ENCODE measurements around the gene DSCAM.

Gene DSCAM

DNA sequence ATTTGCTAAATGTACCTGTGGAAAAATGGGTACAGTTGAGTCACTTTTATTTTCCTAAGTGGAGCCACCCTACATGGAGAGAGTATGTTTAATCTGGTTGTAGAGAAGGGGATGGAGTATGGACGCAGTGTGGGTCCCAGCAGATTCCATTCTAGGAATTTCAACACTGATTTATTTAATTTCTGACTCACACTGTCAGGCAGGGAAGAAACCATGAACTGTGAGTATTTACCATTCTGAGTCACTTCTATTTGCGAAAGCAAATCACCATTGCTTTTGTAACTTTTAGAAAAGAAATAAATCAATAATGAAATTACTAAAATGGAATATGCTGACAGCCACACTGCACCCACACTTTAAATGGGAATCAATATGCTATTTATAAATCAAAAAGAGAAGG is 339.0 kb downstream of the DSCAM start:
- no peak for ATAC-seq
- H3K9me3 Mint-ChIP-seq: peaks cover 7 to 10% of the 10 kb centered on the region in 2 donors
- no peak overlapping the region for H3K4me3 Mint-ChIP-seq
- no peak for DNase-seq
- H3K4me1 Mint-ChIP-seq: no peaks in the 10 kb centered on the region
- H3K27me3 Mint-ChIP-seq: peaks cover 8% of the 10 kb centered on the region
- H3K27ac Mint-ChIP-seq: no peak overlapping the region

GRCh38 chr21:40505681-40506080 is 341.3 kb downstream of the DSCAM start:
- Mint-ChIP-seq H3K27me3 (peaks cover 8% of the 10 kb centered on the region), H3K4me3 (no peak overlapping the region), H3K4me1 (no peaks in the 10 kb centered on the region), H3K27ac (no peak overlapping the region), H3K9me3 (peaks cover 0 to 8% of the 10 kb centered on the region in 2 donors)
- no peak for ATAC-seq
- DNase-seq: no peak

GRCh38 chr21:40505244-40505643 is 341.7 kb downstream of the DSCAM start:
- DNase-seq (no peak), ATAC-seq (no peak)
- no peak overlapping the region for H3K4me3 Mint-ChIP-seq

DNA sequence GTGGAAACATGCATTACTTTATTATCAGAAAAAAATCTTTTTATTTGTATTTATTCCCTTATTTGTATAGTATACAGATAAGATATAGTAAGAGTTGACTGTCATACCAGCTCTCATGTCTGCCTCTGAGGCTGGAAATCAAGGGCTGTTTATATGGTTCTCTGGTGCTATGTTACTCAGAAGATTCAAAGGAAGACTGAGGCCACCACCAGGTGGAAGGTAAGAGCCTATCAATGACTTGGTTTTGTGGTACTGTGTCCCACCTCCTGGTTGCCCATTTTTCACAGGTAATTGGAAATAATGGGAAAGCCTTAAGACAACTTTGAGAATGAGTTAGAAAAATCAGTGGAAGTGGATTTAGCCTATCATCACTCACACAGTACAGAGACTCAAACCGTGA is 342.1 kb downstream of the DSCAM start:
- H3K4me3 Mint-ChIP-seq: no peak overlapping the region
- no peak for DNase-seq
- ATAC-seq: no peak
- no peaks in the 10 kb centered on the region for H3K4me1 Mint-ChIP-seq
- no peak overlapping the region for H3K27ac Mint-ChIP-seq
- peaks cover 8% of the 10 kb centered on the region for H3K27me3 Mint-ChIP-seq
- H3K9me3 Mint-ChIP-seq: peaks cover 0 to 8% of the 10 kb centered on the region in 2 donors

More at GRCh38 chr21:40505244-40505643, 341.7 kb downstream of the DSCAM start:
- Mint-ChIP-seq H3K27me3 (peaks cover 8% of the 10 kb centered on the region), H3K4me1 (no peaks in the 10 kb centered on the region), H3K27ac (no peak overlapping the region), H3K9me3 (peaks cover 0 to 8% of the 10 kb centered on the region in 2 donors)

- H3K4me3 Mint-ChIP-seq: no peak overlapping the region
- H3K27me3 Mint-ChIP-seq: no peaks in the 10 kb centered on the region
- no peak for DNase-seq
- no peak overlapping the region for H3K27ac Mint-ChIP-seq
- peaks cover 11 to 23% of the 10 kb centered on the region in 2 donors for H3K9me3 Mint-ChIP-seq
- H3K4me1 Mint-ChIP-seq: no peaks in the 10 kb centered on the region
- no peak for ATAC-seq
Measured at GRCh38 chr21:40496116-40496515, 350.8 kb downstream of the DSCAM start.

- DNase-seq (no peak), ATAC-seq (no peak)
- no peaks in the 10 kb centered on the region for H3K4me1 Mint-ChIP-seq
- H3K4me3 Mint-ChIP-seq: no peak overlapping the region
- peaks cover 11 to 24% of the 10 kb centered on the region in 2 donors for H3K9me3 Mint-ChIP-seq
- H3K27me3 Mint-ChIP-seq: no peaks in the 10 kb centered on the region
- no peak overlapping the region for H3K27ac Mint-ChIP-seq
Measured at GRCh38 chr21:40490408-40490807, 356.6 kb downstream of the DSCAM start.

DNA sequence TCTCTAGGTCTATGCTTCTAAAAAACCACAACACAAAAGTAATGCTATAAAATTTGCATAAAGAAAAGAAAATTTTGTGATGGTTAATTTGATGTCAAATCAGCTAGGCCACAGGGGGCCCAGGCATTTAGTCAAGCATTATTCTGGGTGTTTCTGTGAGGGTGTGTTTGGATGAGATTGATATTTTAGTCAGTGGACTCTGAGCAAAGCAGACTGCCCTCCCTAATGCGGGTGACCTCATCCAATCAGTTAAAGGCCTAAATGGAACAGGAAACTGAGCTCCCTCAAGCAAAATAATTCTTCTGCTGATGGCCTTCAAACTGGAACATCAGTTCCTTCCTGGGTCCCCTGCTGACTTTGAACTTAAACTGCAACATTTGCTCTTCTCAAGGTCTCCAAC is 358.0 kb downstream of the DSCAM start:
- ATAC-seq: no peak
- H3K27me3 Mint-ChIP-seq: no peaks in the 10 kb centered on the region

GRCh38 chr21:40481764-40482163 is 365.2 kb downstream of the DSCAM start:
- ATAC-seq (no peak), DNase-seq (no peak)
- no peaks in the 10 kb centered on the region for H3K4me1 Mint-ChIP-seq
- no peaks in the 10 kb centered on the region for H3K27me3 Mint-ChIP-seq
- H3K4me3 Mint-ChIP-seq: no peak overlapping the region
- H3K27ac Mint-ChIP-seq: no peak overlapping the region
- H3K9me3 Mint-ChIP-seq: peaks cover 0 to 3% of the 10 kb centered on the region in 2 donors

More for the DNA sequence above, 358.0 kb downstream of the DSCAM start:
- peaks cover 11 to 22% of the 10 kb centered on the region in 2 donors for H3K9me3 Mint-ChIP-seq
- no peak overlapping the region for H3K27ac Mint-ChIP-seq
- H3K4me3 Mint-ChIP-seq: no peak overlapping the region
- H3K4me1 Mint-ChIP-seq: no peaks in the 10 kb centered on the region
- no peak for DNase-seq

GRCh38 chr21:40474513-40474912 is 372.4 kb downstream of the DSCAM start:
- peaks cover 0 to 3% of the 10 kb centered on the region in 2 donors for H3K9me3 Mint-ChIP-seq
- no peaks in the 10 kb centered on the region for H3K27me3 Mint-ChIP-seq
- DNase-seq: no peak
- H3K4me1 Mint-ChIP-seq: no peaks in the 10 kb centered on the region
- H3K27ac Mint-ChIP-seq: no peak overlapping the region
- ATAC-seq: no peak
- no peak overlapping the region for H3K4me3 Mint-ChIP-seq

GRCh38 chr21:40472013-40472412 is 374.9 kb downstream of the DSCAM start:
- DNase-seq (no peak), ATAC-seq (no peak)
- Mint-ChIP-seq H3K4me1 (no peaks in the 10 kb centered on the region), H3K27ac (no peak overlapping the region), H3K9me3 (no peaks in the 10 kb centered on the region), H3K27me3 (no peaks in the 10 kb centered on the region), H3K4me3 (no peak overlapping the region)

GRCh38 chr21:40471103-40471502 is 375.9 kb downstream of the DSCAM start:
- ATAC-seq (no peak), DNase-seq (no peak)
- Mint-ChIP-seq H3K27me3 (no peaks in the 10 kb centered on the region), H3K27ac (no peak overlapping the region), H3K4me1 (no peaks in the 10 kb centered on the region), H3K9me3 (no peaks in the 10 kb centered on the region), H3K4me3 (no peak overlapping the region)

GRCh38 chr21:40466893-40467483 is 380.0 kb downstream of the DSCAM start:
- Mint-ChIP-seq H3K27ac (no peak overlapping the region), H3K4me3 (no peak overlapping the region), H3K27me3 (peaks cover 8% of the 10 kb centered on the region), H3K9me3 (no peaks in the 10 kb centered on the region), H3K4me1 (no peaks in the 10 kb centered on the region)
- ATAC-seq: no peak
- no peak for DNase-seq

- Mint-ChIP-seq H3K9me3 (no peaks in the 10 kb centered on the region), H3K27ac (no peak overlapping the region), H3K4me1 (no peaks in the 10 kb centered on the region), H3K4me3 (no peak overlapping the region), H3K27me3 (peaks cover 8% of the 10 kb centered on the region)
- DNase-seq (no peak), ATAC-seq (no peak)
Measured at GRCh38 chr21:40465382-40465781, 381.6 kb downstream of the DSCAM start.

DNA sequence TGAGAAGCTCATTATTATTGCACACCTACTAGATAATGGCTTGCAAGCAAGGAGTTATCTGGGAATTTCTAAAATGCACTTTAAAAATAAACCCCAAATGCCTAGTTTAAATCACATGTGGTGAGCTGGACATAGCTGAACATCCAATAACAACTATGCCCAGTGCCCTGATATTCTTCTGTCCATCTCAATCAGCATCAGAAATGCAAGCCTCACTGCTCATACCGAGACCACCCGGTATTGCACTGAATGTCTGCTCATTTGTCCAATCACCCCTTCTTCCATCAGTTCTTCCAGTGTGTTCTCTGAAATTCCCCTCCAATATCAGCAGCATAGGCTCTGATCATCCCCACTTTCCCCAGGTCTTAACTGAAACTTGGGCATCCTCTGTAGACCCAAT is 383.8 kb downstream of the DSCAM start:
- Mint-ChIP-seq H3K27ac (no peak overlapping the region), H3K27me3 (peaks cover 8% of the 10 kb centered on the region), H3K4me3 (no peak overlapping the region), H3K9me3 (no peaks in the 10 kb centered on the region), H3K4me1 (no peaks in the 10 kb centered on the region)
- ATAC-seq (no peak), DNase-seq (no peak)

DNA sequence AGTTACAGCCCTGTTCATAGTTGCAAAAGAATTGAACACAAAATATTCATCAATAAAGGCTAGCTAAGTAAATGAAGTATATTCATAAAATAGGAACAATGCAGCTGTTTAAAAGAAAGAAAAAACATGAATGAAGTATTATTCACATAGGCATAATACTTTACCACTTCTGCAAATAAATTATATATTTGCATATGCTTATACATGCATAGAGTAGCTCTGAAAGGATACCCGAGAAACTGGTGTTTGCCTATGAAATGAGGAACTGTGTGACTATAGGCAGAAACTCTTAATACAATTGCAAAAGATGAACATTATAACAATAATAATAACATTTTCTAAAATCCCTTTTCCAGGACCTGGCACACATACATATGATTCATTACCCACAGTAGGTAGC is 385.9 kb downstream of the DSCAM start:
- no peak overlapping the region for H3K27ac Mint-ChIP-seq

DNA sequence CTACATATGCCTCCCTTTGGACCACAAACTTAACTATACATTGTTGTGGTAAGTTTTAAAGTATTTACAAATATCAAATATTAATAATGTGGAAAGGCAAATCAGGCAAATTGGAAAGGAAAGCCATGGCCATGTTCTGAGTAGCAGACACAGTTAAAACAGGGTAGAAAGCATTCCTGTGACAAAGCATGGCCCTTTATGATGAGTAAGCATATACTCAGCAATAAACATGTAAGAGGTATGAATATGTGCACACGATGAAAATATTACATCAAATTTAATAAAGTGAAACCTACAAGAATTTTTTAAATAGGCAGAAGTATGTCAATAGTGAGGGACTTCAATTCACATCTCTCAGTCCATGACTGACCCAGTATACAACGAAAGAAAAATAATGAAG is 389.2 kb downstream of the DSCAM start:
- Mint-ChIP-seq H3K27ac (no peak overlapping the region), H3K9me3 (peaks cover 0 to 9% of the 10 kb centered on the region in 2 donors)

More for the DNA sequence above, 385.9 kb downstream of the DSCAM start:
- Mint-ChIP-seq H3K9me3 (no peaks in the 10 kb centered on the region), H3K4me1 (no peaks in the 10 kb centered on the region), H3K4me3 (no peak overlapping the region), H3K27me3 (peaks cover 8% of the 10 kb centered on the region)
- ATAC-seq (no peak), DNase-seq (no peak)

GRCh38 chr21:40454057-40454456 is 392.9 kb downstream of the DSCAM start:
- H3K27ac Mint-ChIP-seq: no peak overlapping the region
- H3K4me3 Mint-ChIP-seq: no peak overlapping the region
- H3K27me3 Mint-ChIP-seq: peaks cover 11% of the 10 kb centered on the region
- ATAC-seq (no peak), DNase-seq (no peak)
- peaks cover 0 to 9% of the 10 kb centered on the region in 2 donors for H3K9me3 Mint-ChIP-seq
- H3K4me1 Mint-ChIP-seq: no peaks in the 10 kb centered on the region

More for the DNA sequence above, 389.2 kb downstream of the DSCAM start:
- DNase-seq (no peak), ATAC-seq (no peak)
- Mint-ChIP-seq H3K4me3 (no peak overlapping the region), H3K4me1 (no peaks in the 10 kb centered on the region), H3K27me3 (peaks cover 11% of the 10 kb centered on the region)
